ENCODE measurements around the gene ARAP1.
A peak's percentile ranks its signal among the peaks of the same experiment; 100 is the strongest.

ARAP1 gene

GRCh38 chr11:72780296-72781062 is 28.3 kb upstream of the ARAP1 start:
- peak overlapping the region; percentile 36 for H3K27ac ChIP-seq
- no peak for DNase-seq (ENCODE audit: low read depth, low spot score)

- DNase-seq (ENCODE audit: low read depth, low spot score) = no peak
- no peak overlapping the region for H3K27ac ChIP-seq
Measured at GRCh38 chr11:72779495-72780128, 27.4 kb upstream of the ARAP1 start.

GRCh38 chr11:72778535-72779494 is 26.6 kb upstream of the ARAP1 start:
- no peak for DNase-seq (ENCODE audit: low read depth, low spot score)
- H3K27ac ChIP-seq = no peak overlapping the region

- no peak overlapping the region for H3K27ac ChIP-seq
- DNase-seq (ENCODE audit: low read depth, low spot score) = no peak
Measured at GRCh38 chr11:72777755-72778278, 25.6 kb upstream of the ARAP1 start.

GRCh38 chr11:72776844-72777754 is 24.9 kb upstream of the ARAP1 start:
- no peak overlapping the region for H3K27ac ChIP-seq
- DNase-seq (ENCODE audit: low read depth, low spot score) = no peak

DNA sequence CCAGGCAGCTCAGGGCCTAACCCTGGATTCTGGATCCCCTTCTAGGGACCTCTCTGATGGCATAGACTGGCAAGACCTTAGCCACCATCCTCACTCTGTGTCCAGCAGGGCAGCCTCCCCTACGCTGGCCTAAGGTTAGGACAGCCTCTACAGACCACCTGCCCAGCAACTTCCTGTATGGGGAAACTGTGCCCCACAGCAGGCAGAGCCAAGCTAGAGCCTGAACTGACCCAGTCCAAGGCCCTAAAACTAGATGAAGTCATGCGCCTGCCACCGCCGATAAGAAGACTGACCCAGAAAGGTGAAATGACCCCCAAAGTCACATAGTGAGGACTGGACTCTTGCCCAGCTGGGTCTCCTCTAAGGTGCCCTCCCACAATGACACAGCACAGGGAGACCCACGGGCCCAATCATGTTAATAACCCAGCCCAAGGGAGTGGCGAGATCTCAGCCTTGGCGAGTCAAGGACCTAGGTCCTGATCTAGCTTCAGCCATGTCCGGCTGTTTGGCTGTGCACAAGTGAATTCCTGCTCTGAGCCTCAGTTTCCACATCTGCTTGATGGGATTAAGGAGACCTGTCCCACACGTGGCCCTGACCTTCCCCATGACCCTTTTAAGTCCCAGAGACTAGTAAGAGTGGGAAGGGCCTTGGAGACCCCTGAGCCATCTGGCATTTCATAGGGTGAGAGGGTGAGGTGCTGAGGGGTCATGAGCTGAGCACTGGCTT is 24.1 kb upstream of the ARAP1 start:
- DNase-seq (ENCODE audit: low read depth, low spot score) = no peak
- H3K27ac ChIP-seq = no peak overlapping the region

- H3K27ac ChIP-seq = no peak overlapping the region
- DNase-seq (ENCODE audit: low read depth, low spot score) = no peak
Measured at GRCh38 chr11:72775288-72776110, 23.3 kb upstream of the ARAP1 start.

GRCh38 chr11:72774499-72774898 is 22.3 kb upstream of the ARAP1 start:
- no peak overlapping the region for H3K27ac ChIP-seq
- no peak for DNase-seq (ENCODE audit: low read depth, low spot score)

- peak overlapping the region; percentile 17 for H3K27ac ChIP-seq
- DNase-seq (ENCODE audit: low read depth, low spot score) = no peak
Measured at GRCh38 chr11:72773696-72774095, 21.5 kb upstream of the ARAP1 start.

- peak overlapping the region; percentile 17 for H3K27ac ChIP-seq
- peak; percentile 48 for DNase-seq (ENCODE audit: low read depth, low spot score)
Measured at GRCh38 chr11:72773291-72773690, 21.1 kb upstream of the ARAP1 start.

GRCh38 chr11:72772059-72772458 is 19.9 kb upstream of the ARAP1 start:
- no peak overlapping the region for H3K27ac ChIP-seq
- DNase-seq (ENCODE audit: low read depth, low spot score) = no peak

DNA sequence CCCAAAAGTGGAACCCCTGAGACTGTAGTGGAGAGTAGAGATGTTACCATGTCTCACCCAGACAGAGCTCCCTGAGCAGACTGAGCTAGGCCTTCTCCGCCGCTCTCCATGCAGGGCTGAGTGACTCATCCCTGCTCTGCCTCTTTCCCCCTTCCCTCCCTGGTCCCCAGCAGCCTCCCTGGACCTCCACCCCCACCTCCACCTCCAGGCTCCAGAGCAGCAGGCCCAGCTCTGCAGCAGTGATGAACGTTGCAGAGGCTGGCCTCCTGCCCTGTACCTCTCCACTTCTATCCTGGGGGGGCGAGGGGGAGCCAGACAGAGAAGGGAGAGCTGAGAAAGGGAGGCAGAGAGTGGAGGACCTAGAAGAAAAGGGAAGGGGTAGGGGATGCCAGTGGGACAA is 19.3 kb upstream of the ARAP1 start:
- no peak for DNase-seq (ENCODE audit: low read depth, low spot score)
- no peak overlapping the region for H3K27ac ChIP-seq

GRCh38 chr11:72770799-72771198 is 18.6 kb upstream of the ARAP1 start:
- H3K27ac ChIP-seq = no peak overlapping the region
- DNase-seq (ENCODE audit: low read depth, low spot score) = no peak

GRCh38 chr11:72769680-72770079 is 17.5 kb upstream of the ARAP1 start:
- DNase-seq (ENCODE audit: low read depth, low spot score) = no peak
- no peak overlapping the region for H3K27ac ChIP-seq

DNA sequence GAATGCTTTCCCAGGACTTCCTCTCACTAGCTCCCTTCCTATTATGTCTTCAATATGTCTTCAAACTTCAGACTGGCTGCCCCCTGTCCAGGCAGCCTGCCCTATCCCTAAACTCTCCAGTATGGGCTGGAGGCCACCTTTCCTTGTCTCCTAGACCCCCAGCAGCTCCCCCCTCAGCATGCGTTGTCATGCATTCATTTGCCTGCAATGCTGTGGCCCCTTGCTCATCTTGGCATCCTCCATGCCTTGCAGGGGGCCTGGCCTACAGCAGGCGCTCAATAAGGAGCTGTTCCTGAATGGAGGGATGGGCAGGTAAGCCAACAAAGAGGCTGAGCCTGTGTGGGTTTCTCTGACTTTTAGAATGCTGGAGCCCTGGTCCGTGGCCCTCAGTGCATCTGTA is 16.4 kb upstream of the ARAP1 start:
- no peak overlapping the region for H3K27ac ChIP-seq
- no peak for DNase-seq (ENCODE audit: low read depth, low spot score)

GRCh38 chr11:72767203-72768062 is 15.2 kb upstream of the ARAP1 start:
- H3K27ac ChIP-seq = no peak overlapping the region

More at GRCh38 chr11:72767203-72768062, 15.2 kb upstream of the ARAP1 start:
- DNase-seq (ENCODE audit: low read depth, low spot score) = no peak
